ENCODE data around the gene ARHGAP26. TPM values are rescaled to one million over a fixed set of nuclear protein-coding genes. Genes with fewer than 3 reads are reported as not detected.
A peak's percentile ranks its signal among the peaks of the same experiment; 100 is the strongest.

Gene ARHGAP26
- total RNA-seq, 1 experiment from 2014 or later: 79.8 TPM

DNA sequence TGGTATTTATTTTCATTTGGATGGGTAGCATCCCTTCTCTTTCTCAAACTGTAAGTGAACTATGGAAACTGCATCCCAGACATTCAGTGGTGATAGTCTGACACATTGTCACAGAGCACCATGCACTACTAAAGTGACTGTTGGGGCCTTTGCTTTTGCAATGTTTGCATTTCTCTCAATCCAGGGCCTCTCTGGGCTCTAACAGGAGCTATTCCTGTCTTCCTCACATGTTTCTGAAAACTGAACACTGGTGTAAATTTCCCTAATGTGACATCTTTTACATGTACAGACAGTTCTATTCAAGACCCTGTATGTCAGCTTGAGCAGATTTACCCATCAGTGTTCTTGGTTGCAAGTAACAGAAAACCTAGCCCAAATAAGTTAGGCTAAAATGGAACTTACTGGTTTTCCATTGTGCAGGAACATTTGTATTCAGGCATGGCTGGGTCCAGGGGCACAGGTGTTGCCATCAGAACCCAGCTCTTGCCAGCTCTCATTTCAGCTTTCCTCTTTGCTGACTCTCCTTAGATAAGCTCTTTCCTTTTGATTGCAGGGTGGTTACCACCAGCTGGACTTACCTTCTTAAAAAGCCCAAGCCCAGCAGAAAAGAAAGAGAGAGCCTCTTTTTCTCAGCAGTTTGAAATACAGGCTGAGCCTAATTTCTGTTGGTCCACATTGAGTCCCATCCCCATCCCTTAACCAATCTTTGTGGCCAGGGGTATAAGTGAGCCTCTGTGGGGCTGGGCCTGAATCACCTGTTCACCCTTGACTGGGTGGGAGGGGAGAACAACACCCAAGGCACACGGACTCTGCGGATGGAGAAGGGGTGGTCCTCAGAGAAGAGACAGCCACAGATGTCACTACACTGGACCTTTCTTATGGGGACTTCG is 399.0 kb downstream of the ARHGAP26 start:
- POLR2A ChIA-PET: no interaction called here
- CTCF ChIA-PET: no interaction called here
- no TSS peak for BruUV-seq (replicated peaks)
- Histone ChIP-seq H3K9me3 (no peaks in the 10 kb centered on the region), H3K4me1 (peaks cover 16% of the 10 kb centered on the region), H3K27me3 (replicated peaks; ENCODE audit: control insufficient read depth, insufficient read depth, low read length) (no peaks in the 10 kb centered on the region), H3K36me3 (ENCODE audit: control insufficient read depth, insufficient read depth, low read length) (no peaks in the 10 kb centered on the region), H3K4me3 (ENCODE audit: low read depth, low read length) (no peak overlapping the region)
- Mint-ChIP-seq H3K4me3 (ENCODE audit: unreplicated experiment) (no peak overlapping the region), H3K27ac (ENCODE audit: unreplicated experiment) (no peak overlapping the region), H3K36me3 (ENCODE audit: insufficient read depth, unreplicated experiment) (peaks cover 38% of the 10 kb centered on the region), H3K27me3 (ENCODE audit: insufficient read depth, unreplicated experiment) (no peaks in the 10 kb centered on the region), H3K9me3 (ENCODE audit: unreplicated experiment) (no peaks in the 10 kb centered on the region), H3K4me1 (ENCODE audit: low read depth, unreplicated experiment) (peaks cover 18% of the 10 kb centered on the region)
- no peak for DNase-seq
- no peak for TF ChIP-seq CTCF (IDR thresholded peaks at IDR 0.05; ENCODE audit: insufficient read depth in 1 of 2, low read depth in 1 of 2, low read length in 1 of 2, severe bottlenecking in 1 of 2, unreplicated experiment in 1 of 2)
- intact Hi-C loops (cut with micrococcal nuclease; ENCODE audit: unreplicated experiment): no loop called here

GRCh38 chr5:143170104-143170503 is 399.9 kb downstream of the ARHGAP26 start:
- TF ChIP-seq CTCF (IDR thresholded peaks at IDR 0.05; ENCODE audit: insufficient read depth in 1 of 2, low read depth in 1 of 2, low read length in 1 of 2, severe bottlenecking in 1 of 2, unreplicated experiment in 1 of 2): no peak
- Histone ChIP-seq H3K36me3 (ENCODE audit: control insufficient read depth, insufficient read depth, low read length) (no peaks in the 10 kb centered on the region), H3K4me3 (ENCODE audit: low read depth, low read length) (no peak overlapping the region), H3K27me3 (replicated peaks; ENCODE audit: control insufficient read depth, insufficient read depth, low read length) (no peaks in the 10 kb centered on the region), H3K9me3 (no peaks in the 10 kb centered on the region), H3K4me1 (peaks cover 16% of the 10 kb centered on the region)
- POLR2A ChIA-PET: no interaction called here
- Mint-ChIP-seq H3K27ac (ENCODE audit: unreplicated experiment) (no peak overlapping the region), H3K4me3 (ENCODE audit: unreplicated experiment) (no peak overlapping the region), H3K4me1 (ENCODE audit: low read depth, unreplicated experiment) (peaks cover 18% of the 10 kb centered on the region), H3K27me3 (ENCODE audit: insufficient read depth, unreplicated experiment) (no peaks in the 10 kb centered on the region), H3K36me3 (ENCODE audit: insufficient read depth, unreplicated experiment) (peaks cover 31% of the 10 kb centered on the region), H3K9me3 (ENCODE audit: unreplicated experiment) (no peaks in the 10 kb centered on the region)
- CTCF ChIA-PET: no interaction called here
- no peak for DNase-seq
- intact Hi-C loops (cut with micrococcal nuclease; ENCODE audit: unreplicated experiment): no loop called here
- no TSS peak for BruUV-seq (replicated peaks)

- Histone ChIP-seq H3K27me3 (replicated peaks; ENCODE audit: control insufficient read depth, insufficient read depth, low read length) (no peaks in the 10 kb centered on the region), H3K4me1 (peaks cover 16% of the 10 kb centered on the region), H3K9me3 (no peaks in the 10 kb centered on the region), H3K36me3 (ENCODE audit: control insufficient read depth, insufficient read depth, low read length) (no peaks in the 10 kb centered on the region), H3K4me3 (ENCODE audit: low read depth, low read length) (no peak overlapping the region)
- Mint-ChIP-seq H3K36me3 (ENCODE audit: insufficient read depth, unreplicated experiment) (peaks cover 27% of the 10 kb centered on the region), H3K4me3 (ENCODE audit: unreplicated experiment) (no peak overlapping the region), H3K27me3 (ENCODE audit: insufficient read depth, unreplicated experiment) (no peaks in the 10 kb centered on the region), H3K9me3 (ENCODE audit: unreplicated experiment) (no peaks in the 10 kb centered on the region), H3K4me1 (ENCODE audit: low read depth, unreplicated experiment) (peaks cover 14% of the 10 kb centered on the region), H3K27ac (ENCODE audit: unreplicated experiment) (peak overlapping the region; percentile 10)
- POLR2A ChIA-PET: no interaction called here
- intact Hi-C loops (cut with micrococcal nuclease; ENCODE audit: unreplicated experiment): no loop called here
- no TSS peak for BruUV-seq (replicated peaks)
- DNase-seq: no peak
- TF ChIP-seq CTCF (IDR thresholded peaks at IDR 0.05; ENCODE audit: insufficient read depth in 1 of 2, low read depth in 1 of 2, low read length in 1 of 2, severe bottlenecking in 1 of 2, unreplicated experiment in 1 of 2): no peak
- CTCF ChIA-PET: no interaction called here
These were observed 400.8 kb downstream of the ARHGAP26 start for GRCh38 chr5:143170977-143171376.
